ENCODE results near the gene PAGE2.
"Not testable (repeated sequence)": the region's sequence is repeated elsewhere in the genome, so short reads cannot be mapped to it uniquely, and the experiment has no call there.

Gene PAGE2

DNA sequence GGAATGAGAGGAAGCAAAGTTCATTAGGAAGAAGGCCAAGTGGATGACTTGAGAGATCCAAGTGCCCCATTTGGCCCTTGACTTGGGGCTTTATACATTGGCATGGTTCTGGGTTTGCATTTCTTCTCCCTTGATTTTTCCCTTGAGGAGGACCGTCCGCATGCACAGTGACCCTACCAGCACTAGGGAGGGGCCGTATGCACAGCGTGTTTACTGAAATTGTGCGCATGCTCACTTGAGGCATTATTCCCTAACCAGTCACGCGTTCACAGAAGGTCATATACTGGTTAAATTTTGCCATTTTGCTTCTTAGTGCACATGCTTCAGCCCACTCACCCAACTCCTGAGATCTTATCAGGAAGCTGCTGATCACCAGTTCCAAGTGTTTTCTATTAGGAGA, 35.1 kb downstream of the PAGE2 start:
- DNase-seq (ENCODE audit: low read depth) = no peak

- DNase-seq (ENCODE audit: low read depth) = peak; percentile 79
Measured at GRCh38 chrX:55127692-55128091, 38.9 kb downstream of the PAGE2 start.

GRCh38 chrX:55129361-55129760, 40.5 kb downstream of the PAGE2 start:
- no peak for DNase-seq (ENCODE audit: low read depth)

GRCh38 chrX:55130481-55130880, 41.7 kb downstream of the PAGE2 start:
- DNase-seq (ENCODE audit: low read depth) = no peak

GRCh38 chrX:55132416-55132815, 43.6 kb downstream of the PAGE2 start:
- no peak for DNase-seq (ENCODE audit: low read depth)

GRCh38 chrX:55135171-55135570, 46.4 kb downstream of the PAGE2 start:
- DNase-seq (ENCODE audit: low read depth) = peak; percentile 35

DNA sequence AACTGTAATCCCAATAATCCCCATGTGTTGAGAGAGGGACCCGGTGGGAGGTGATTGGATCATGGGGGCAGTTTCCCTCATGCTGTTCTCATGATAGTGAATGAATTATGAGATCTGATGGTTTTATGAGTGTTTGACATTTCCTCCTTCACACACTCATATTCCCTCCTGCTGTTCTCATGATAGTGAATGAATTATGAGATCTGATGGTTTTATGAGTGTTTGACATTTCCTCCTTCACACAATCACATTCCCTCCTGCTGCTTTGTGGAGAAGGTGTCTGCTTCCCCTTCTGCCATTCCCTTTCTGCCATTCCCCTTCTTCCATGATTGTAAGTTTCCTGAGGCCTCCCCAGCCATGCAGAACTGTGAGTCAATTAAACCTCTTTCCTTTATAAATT, 52.0 kb downstream of the PAGE2 start:
- DNase-seq (ENCODE audit: low read depth) = not testable (repeated sequence)

All from amniotic epithelial cell (primary cell).